Activated CD4-positive, alpha-beta T cell treated with anti-CD3 and anti-CD28 coated beads, Interleukin-2, amount 50 U/mL, for 24 hours (primary cell): Measurements from ENCODE around the gene DLG5.

Experiments
- DNase-seq, 2 donors: peaks; one replicate each; pipeline ENCODE4 v3.0.0-alpha.2; 2020; ENCODE audit warnings: low read depth in 1 of 2, low spot score in 1 of 2

DLG5 gene

GRCh38 chr10:77944519-77944918, 18.0 kb upstream of the DLG5 start:
- no peak for DNase-seq

DNA sequence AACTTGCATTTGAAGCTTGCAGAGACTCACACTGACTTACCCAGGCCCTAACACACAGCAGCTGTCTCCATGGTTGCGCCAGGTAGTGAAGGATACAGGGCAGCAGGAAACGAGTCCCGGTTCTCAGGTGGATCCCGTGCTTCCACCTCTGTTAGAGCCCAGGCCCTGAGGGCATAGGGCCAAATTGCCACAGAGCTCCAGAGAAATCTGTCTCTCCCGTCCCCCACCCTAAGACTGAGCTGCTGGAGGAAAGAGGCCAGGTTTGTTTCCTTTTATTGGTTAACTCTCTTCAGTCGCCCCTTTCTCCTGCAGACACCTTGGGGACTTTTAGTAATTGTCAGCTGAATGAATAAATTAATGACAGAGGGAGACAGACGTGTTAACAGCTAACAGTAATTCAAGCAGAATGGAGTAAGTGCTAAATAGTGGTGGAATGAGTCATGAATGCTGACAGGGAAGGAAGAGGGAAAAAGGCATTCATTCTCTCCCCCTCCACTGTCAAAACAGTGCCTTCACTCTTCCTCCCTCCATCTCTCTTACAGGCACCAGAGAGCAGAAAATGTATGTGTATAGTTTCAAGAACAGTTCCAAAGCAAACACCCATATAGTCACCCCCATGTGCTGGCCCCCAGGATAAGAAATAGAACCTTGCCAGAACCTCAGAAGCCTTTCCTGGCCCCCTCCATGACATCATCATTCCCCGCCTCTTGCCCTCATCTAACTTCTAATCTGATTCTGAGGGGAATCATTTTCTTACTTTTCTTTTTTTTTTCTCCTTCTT, 16.8 kb upstream of the DLG5 start:
- DNase-seq: no peak

DNA sequence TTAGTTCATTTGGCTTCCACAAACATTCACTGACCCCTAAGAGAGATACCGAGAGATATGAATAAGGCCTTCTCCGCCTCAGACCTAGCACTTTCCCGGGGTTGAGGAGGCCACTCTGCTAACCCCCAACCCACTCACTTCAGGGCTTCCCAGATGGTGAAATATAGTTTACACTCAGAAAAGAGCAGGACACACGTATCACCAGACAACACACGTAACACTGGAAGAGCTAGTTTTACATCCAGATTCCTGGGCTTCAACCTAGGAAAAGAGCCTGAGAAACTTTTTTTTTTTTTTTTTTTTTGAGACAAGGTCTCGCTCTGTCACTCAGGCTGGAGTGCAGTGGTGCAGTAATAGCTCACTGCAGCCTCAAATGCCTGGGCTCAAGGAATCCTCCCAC, 15.2 kb upstream of the DLG5 start:
- no peak for DNase-seq

- no peak for DNase-seq
Measured at GRCh38 chr10:77940627-77941026, 14.1 kb upstream of the DLG5 start.

DNA sequence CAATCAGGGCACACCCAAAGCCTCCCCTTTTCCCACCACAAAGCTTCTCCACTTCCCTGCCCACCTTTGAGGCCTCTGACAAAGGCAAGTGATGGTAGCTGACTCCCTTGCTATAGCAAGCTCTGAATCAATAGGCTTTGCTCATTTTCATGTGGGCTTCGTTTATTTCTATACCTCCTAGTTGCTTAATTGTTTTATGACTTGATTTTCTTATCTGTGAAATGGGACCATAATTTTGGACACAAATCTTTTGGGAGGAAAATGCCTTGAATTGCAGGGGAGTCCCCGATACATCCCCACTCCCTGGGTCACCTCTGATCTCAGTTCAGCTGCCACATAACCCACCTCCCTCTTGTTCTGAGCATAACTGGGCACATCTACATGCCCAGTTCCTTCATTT, 13.7 kb upstream of the DLG5 start:
- no peak for DNase-seq

DNA sequence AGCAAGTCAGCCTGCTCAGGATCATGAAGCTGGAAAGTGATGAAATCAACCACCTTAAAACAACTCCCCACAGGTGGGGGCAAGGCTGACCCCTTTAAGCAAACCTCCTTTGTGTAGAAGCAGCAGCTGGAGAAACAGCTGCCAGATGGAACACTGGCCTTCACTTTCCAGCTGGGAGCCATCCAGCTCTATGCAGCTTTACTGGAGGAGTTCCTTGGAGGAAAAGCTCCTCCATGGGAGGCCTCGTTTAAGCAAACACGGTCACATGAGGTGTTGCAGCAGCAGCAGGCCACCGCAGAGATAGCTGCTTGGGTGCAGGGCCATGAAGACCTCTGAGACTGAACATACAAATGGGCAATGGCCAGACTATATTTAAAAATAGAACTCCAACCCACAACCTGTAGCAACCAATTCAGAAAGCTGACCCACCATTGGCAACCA, 13.0 kb upstream of the DLG5 start:
- no peak for DNase-seq

- DNase-seq: no peak
Measured at GRCh38 chr10:77936697-77937567, 10.4 kb upstream of the DLG5 start.

- DNase-seq: no peak
Measured at GRCh38 chr10:77932016-77932715, 5.6 kb upstream of the DLG5 start.

- DNase-seq: no peak
Measured at GRCh38 chr10:77927402-77928246, 1.1 kb upstream of the DLG5 start.

GRCh38 chr10:77925795-77926565, 575 bp downstream of the DLG5 start:
- no peak for DNase-seq

- no peak for DNase-seq
Measured at GRCh38 chr10:77925410-77925794, 1.2 kb downstream of the DLG5 start.

GRCh38 chr10:77922566-77923179, 3.9 kb downstream of the DLG5 start:
- no peak for DNase-seq

GRCh38 chr10:77922055-77922454, 4.5 kb downstream of the DLG5 start:
- no peak for DNase-seq

DNA sequence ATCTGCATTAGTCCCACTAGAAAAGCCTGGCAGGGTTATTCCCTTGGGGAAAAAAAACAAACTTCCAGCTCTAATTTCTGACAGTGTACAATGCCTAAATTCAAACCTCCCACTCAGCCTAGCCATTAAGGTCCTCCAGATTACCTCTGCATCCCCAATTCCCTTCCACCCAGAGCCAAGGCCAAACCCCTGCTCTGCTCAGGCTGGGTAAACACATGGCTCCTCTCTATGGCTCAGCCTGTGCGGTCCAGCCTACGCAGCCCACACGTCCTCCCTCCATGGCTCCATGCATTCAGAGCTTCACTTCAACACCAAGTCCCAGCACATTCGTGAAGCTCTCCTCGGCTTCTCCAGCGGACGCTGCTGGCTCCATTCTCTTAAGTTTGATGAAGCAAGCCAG, 5.2 kb downstream of the DLG5 start:
- DNase-seq: no peak

GRCh38 chr10:77920495-77920894, 6.1 kb downstream of the DLG5 start:
- no peak for DNase-seq

DNA sequence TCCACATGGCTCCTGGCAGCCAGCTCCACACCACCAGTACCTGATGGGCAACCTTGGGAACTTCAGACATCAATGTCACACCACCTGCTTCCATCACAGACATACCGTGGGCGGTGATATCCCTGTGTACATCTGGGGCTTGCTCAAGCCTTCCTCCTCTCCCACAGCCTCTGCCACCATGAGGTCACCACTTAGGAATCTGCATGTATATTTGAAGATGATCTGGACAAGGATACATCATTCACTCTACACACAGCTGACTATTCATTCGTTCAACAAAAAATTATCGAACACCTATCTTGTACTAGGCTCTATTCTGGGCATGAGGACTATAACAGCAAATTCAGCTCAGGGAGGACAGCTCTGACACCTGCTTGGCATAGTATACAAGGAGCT, 6.8 kb downstream of the DLG5 start:
- no peak for DNase-seq

- no peak for DNase-seq
Measured at GRCh38 chr10:77915319-77916105, 11.0 kb downstream of the DLG5 start.

GRCh38 chr10:77913090-77913489, 13.5 kb downstream of the DLG5 start:
- no peak for DNase-seq

- DNase-seq: no peak
Measured at GRCh38 chr10:77912576-77912975, 14.0 kb downstream of the DLG5 start.
